ENCODE measurements around the gene FBXL15.
A peak's percentile ranks its signal among the peaks of the same experiment; 100 is the strongest.

FBXL15 gene, protein sequence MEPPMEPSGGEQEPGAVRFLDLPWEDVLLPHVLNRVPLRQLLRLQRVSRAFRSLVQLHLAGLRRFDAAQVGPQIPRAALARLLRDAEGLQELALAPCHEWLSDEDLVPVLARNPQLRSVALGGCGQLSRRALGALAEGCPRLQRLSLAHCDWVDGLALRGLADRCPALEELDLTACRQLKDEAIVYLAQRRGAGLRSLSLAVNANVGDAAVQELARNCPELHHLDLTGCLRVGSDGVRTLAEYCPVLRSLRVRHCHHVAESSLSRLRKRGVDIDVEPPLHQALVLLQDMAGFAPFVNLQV

DNA sequence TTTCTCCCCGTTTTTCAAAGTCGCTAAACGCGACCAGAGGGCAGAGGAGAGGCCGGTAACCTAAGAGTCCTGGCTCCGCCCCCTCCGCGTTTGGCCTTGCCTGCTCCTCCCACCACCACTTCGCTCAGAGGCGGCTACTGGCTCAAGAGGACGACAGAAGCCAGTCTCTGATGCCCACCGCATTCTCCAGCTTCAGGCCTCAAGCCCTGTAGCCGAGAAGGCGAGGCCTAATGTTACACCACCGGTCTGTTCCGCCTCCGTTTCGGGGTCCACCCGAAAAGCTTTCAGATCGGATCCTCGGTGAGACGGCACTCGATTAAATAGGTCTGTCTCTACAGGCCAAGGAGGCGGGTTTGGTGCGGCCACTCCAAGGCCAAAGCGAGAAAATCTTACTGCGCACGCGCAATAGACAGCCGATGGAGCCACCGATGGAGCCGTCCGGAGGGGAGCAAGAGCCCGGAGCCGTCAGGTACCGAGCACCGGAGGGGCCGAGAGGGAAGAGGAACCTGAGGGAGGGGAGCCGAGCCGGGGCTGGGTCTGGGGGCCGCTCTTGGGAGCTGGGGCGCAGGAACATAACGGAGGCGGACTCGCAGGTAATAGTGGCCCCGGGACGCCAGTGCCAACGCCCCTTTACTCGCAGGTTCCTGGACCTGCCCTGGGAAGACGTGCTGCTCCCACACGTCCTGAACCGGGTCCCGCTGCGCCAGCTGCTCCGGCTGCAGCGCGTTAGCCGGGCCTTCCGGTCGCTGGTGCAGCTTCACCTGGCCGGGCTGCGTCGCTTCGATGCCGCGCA is at the start of gene FBXL15:
Gene FBXL15, plus strand, starts transcription at position 123 of the 793 bp plus-strand sequence. Its CDS starts 294 bp downstream, at position 417.
- peak; percentile 94 for DNase-seq

DNA sequence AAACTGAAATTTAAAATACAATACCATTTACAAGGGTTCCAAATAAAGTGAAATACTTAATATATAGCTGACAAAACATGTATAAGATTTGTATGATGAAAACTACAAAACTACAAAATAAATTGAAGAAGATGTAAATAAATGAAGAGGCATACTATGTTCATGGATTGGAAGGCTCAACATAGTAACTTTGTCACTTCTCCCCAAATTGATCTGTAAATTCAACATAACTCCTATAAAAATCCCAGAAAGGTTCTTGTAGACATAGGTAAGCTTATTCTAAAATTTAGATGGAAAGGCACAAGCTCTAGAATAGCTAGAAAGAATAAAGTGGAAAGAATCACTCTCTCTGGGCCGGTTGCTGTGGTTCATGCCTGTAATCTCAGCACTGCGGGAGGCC is 49.3 kb upstream of the FBXL15 start:
- no peak for DNase-seq

DNA sequence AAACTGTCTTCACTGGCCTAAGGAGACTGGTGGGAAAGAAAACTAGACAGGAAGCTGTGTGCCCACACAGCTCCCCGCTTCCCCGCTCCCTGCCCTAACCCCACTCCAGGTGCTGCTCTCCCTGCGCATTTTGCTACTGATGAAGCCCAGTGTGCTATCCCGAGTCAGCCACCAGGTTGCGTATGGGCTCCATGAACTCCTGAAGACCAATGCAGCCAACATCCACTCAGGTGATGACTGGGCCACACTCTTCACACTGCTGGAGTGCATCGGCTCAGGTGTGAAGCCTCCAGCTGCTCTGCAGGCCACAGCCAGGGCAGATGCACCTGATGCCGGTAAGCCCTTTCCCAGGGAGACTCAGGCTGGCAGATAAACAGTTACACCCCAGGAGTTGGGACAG is 45.4 kb upstream of the FBXL15 start:
- DNase-seq: no peak

DNA sequence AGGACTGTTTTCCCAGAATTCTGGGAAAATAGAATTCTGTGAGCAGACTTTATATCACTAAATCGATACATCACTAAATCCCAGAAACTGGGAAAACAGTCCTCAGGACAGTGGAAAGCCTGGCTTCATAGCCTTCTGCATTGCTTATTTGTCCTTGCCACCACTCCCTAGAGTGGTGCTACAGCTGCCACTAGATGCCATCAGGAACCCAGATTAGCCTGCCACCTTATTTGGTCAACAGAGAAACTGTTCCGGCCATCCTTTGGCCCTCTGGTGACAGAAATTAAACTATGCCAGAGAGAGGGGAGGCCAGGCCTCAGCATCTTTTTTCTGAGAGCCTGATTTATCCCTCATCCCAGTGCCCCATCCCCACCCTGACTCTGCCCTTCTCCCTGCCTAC is 44.8 kb upstream of the FBXL15 start:
- no peak for DNase-seq

DNA sequence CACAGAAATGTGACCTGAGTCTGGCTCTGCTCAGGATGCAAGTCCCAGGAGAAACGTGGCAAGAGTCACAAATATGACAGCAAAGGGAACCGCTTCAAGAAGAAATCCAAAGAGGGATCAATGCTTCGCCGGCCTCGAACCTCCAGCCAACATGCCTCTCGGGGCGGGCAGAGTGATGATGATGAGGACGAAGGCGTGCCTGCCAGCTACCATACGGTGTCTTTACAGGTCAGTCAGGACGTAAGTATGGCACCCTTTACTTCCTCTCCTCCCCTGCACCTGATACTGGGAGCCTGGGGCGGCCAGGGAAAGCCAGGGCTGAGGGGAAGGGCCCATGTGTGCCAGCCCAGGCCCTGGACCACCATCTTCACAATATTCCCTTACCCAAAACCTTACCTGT is 43.7 kb upstream of the FBXL15 start:
- no peak for DNase-seq

DNA sequence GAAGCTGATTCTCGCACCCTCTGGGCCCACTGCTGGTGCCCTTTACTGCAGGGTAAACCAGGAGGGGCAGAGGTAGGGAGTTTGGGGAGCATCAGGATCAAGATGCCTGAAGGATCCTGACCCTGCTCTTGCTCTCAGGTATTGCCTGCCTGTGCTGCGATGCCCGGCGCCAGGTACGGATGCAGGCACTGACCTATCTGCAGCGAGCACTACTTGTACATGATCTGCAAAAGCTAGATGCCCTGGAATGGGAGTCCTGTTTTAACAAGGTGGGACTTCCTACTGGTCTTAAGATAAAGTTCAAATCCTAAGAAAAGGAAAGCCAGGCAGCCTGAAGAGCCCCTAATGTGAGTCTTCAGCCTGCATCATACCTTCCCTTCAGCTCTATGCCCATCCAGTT is 41.3 kb upstream of the FBXL15 start:
- no peak for DNase-seq

DNA sequence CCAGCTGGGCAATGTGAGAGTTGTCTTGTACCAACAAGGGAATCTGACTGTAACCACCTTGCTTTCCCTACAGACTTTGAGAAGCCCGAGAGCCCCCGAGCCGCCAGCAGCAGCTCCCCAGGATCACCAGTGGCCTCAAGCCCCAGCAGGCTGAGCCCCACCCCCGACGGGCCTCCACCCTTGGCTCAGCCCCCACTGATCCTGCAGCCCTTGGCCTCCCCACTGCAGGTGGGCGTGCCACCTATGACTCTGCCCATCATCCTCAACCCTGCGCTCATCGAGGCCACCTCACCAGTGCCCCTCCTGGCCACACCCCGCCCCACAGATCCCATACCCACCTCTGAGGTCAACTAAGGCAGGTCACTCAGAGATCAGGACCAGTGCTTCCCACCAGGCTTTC is 38.7 kb upstream of the FBXL15 start:
- DNase-seq: no peak

DNA sequence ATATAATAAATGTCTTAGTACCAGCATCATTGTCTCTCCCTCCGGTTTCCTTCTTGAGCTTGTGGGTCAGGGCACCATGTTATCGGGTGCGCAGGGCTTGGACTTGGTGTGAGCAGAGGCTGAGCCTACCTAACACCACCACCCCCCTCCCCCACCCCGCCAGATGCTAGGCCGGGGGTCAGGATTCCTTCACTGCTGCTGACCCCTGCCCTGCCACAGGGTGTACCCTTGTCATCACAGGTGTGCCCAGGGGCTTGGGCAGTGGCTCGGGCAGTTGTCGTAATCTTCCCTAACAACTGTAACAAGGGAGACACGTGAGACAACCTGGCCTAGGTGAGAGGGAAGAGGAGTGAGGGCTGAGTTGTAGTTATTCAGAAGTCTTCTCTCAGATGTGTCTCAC is 37.8 kb upstream of the FBXL15 start:
- no peak for DNase-seq

DNA sequence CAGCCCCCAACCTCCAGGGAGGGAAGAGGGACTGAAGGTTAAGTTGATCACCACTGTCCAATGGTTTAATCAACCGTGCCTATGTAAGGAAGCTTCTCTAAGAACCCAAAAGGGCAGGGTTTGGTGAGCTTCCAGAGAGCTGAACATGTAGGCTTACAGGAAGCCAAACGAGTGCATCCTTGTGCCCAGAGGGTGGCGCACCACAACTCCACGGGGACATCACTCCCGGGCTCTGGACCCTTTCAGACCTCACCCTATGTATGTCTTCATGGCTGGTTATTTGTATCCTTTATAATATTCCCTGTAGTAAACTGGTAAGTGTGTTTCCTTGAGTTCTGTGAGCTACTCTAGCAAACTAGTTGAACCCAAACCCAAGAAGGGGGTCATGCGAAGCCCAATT is 36.6 kb upstream of the FBXL15 start:
- DNase-seq: no peak

DNA sequence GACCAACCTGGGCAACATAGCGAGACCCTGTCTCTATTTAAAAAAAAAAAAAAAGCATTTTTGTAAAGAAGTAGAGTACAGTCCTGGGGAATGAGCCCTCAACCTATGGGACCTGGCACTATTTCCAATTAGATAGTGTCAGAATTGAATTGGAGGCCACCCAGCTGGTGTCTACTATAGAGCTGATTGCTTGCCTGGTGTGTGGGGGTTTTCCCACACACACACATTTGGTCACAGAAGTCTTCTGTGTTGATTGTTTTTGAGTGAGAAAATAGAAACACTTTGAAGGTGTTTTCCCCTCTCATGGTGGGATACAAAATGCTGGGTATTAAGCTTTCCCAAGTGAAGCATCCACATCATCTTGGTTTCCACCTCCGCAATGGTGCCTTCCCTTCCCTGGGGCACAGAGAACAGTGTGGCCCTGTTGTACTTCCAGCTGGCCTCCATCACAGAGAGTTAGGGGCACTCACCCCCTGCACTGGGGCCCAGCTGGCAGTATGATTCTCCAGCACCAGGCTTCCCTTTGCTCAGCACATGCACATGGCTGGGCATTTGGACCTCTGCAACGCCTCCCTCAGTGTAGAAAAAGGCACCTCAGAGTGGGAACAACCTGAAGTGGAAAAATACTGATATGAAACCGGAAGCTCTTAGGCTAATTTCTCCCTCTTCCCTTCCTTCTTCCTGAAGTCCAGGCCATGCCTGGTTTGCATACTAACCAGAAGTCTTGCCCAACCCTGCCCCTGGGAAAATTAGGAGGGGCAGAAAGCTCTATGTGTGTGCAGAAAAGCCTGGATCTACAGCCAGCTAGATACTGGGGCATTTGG is 35.8 kb upstream of the FBXL15 start:
- no peak for DNase-seq

DNA sequence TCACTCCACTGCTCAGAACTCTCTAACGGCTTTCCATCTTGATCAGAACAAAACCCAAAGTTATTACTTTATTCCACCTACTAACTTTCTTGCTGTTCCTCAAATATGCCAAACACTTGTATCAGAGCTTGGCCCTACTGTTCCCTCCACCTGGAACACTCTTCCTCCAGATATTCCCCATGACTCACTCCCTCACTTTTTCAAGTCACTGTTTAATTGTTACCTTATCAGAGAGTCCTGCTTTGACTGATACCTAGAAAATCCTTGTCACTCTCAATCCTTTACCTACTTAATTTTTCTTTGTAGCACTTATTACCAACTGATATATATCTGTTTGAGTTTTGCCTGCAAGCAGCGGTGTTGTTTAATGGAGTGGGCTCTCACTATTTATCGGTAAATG is 30.7 kb upstream of the FBXL15 start:
- DNase-seq: no peak

DNA sequence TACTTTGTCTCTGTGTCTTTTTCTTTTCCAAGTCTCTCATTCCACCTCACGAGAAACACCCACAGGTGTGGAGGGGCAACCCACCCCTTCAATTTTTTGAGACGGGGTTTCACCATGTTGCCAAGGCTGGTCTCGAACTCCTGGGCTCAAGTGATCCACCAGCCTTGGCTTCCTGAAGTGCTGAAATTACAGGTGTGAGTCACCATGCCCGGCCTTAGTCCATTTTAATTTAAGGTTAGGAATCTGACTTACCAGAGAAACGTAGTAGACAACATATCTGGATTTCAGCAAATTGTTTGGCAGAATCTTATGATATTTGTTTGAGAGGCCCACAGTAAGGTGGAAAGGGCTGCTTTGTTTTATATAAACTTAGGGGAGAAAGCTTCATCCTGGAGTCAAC is 28.3 kb upstream of the FBXL15 start:
- no peak for DNase-seq

DNA sequence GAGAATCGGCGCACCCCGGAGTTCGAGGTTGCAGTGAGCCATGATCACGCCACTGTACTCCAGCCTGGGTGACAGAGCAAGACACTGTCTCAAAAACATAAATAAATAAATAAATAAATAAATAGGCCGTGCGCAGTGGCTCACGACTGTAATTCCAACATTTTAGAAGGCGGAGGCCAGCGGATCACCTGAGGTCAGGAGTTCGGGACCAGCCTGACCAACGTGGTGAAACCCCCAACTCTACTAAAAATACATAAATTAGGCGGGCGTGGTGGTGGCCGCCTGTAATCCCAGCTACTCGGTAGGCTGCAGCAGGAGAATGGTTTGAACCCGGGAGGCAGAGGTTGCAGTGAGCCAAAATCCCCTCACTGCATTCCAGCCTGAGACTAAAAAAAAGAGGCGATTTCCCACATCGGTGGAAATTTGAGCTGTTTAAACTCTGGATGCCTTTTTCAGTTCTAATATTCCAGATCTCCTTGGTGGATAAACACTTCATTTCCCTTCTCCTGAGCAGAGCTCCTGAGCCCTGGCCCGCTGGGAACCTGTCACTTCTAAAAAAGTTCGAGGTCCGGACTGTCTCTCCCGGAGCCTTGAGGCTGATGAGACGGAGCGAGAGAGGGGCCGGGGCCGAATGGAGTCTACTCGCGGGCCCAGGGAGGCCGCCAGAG is 27.1 kb upstream of the FBXL15 start:
- DNase-seq: no peak

DNA sequence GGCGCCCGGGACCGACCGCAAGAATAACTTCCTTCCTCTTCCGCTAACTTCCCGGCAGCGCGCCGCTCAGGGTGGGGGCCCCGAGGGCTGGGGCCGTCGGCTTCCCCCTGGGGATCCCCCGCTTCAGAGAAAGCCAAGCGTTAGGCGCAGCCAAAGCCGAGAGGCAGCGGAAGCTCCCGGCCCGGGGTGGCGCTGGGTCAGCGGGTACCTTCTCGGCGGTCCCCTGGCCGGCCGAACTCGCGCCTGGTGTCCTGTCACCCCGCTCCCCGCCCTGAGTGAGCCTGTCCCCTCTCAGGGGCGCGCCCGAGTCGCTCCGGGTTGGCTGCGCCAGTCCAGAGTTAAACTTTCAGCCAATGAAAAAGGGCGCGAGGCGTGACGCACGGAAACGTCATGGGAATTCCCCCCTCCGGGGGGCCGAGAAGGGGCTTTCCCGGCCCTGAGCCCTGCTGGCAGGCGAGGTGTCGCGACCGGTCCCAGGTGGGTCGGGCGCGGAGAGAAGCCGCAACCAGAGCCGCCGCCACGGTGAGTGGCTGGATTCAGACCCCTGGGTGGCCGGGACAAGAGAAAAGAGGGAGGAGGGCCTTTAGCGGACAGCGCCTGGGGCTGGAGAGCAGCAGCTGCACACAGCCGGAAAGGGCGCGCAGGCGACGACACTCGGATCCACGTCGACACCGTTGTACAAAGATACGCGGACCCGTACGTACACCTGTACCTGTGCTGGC is 26.4 kb upstream of the FBXL15 start:
- peak; percentile 98 for DNase-seq

DNA sequence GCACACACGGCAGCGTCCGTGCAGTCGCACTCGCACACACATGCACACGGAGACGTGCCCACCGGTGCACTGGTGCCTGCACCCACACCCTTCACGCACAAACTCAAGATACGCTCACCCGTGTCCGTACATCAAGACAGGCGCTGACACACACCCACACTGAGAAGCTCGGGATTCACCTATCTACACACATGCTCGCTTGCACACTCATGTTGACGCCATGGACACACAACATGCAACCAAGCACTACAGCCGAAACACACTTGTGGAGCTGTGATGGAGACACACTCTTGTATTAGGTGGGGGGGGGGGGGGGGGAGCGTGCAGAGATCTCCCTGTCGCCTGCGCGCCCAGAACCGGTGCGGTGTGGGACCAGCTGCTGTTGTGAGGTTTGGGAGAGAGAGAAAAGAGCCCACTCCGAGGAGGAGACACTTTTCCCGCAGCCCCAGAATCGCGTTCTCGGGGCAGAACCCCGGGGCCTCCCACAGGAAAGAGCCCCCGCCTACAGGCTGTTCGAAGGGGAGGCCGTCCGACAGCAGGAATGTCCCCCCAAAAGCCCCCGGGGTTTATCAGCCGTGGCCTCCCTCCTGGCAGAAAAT is 25.7 kb upstream of the FBXL15 start:
- DNase-seq: peak; percentile 65

DNA sequence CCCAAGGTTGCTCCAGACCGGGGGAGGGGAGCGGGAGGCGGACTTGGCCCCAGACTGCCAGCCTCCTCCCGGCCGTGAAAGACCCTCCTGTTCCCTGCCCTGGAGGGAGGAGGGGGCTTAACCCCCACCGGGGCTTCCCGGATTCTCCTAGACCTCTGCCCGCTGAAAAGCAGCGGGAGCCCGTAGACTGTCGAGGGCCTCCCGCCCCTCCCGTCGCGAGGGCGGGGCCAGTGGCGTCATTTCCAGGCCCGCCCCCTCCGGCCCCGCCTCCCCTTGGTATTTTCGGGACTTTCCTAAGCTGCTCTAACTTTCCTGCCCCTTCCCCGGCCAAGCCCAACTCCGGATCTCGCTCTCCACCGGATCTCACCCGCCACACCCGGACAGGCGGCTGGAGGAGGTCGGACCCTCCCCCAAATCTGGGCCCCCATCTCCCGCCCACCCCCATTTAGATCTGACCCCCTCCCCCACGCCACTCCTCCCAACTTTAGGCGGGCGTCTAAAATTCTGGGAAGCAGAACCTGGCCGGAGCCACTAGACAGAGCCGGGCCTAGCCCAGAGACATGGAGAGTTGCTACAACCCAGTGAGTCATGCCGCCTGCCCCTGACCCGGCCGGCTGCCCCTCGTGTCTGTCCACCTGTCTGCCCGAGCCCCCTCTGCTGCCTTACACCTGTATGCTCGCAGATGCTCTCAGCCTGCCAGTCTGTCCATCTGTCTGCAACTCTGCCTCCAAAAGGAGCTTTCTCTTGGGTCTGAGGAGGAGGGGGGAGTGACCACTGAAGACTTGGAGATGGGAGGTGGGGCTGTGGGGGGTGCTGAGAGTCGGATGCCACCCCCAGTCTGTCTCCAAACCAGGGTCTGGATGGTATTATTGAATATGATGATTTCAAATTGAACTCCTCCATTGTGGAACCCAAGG is 25.0 kb upstream of the FBXL15 start, which contains the start of gene NFKB2:
Gene NFKB2, plus strand, starts transcription at position 306 of the 917 bp plus-strand sequence. Its CDS starts 255 bp downstream, at position 561.
- DNase-seq: peak; percentile 92

DNA sequence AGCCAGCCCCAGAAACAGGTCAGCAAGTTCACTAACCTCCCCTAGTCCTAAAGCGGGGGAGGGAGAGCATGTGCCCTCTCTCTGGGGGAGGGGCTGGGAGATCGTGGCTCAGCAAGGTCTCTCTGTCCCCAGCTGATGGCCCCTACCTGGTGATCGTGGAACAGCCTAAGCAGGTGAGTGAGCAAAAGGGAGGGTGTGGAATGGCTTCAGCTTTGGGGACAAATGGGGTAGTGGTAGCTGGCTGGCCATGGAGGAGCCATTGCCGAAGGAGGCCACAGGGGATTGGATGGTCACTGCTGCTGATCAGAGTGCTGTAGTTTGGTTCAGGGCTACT is 24.4 kb upstream of the FBXL15 start:
- no peak for DNase-seq

DNA sequence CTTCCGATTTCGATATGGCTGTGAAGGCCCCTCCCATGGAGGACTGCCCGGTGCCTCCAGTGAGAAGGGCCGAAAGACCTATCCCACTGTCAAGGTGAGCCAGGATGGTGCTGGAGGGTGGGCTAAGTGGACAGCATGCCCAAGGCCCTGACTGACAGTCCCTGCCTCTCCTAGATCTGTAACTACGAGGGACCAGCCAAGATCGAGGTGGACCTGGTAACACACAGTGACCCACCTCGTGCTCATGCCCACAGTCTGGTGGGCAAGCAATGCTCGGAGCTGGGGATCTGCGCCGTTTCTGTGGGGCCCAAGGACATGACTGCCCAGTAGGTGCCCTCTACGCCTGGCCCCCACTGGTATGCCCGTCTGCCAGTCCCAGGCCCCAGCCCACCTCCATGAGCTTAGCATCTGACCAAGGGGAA is 23.9 kb upstream of the FBXL15 start:
- no peak for DNase-seq

DNA sequence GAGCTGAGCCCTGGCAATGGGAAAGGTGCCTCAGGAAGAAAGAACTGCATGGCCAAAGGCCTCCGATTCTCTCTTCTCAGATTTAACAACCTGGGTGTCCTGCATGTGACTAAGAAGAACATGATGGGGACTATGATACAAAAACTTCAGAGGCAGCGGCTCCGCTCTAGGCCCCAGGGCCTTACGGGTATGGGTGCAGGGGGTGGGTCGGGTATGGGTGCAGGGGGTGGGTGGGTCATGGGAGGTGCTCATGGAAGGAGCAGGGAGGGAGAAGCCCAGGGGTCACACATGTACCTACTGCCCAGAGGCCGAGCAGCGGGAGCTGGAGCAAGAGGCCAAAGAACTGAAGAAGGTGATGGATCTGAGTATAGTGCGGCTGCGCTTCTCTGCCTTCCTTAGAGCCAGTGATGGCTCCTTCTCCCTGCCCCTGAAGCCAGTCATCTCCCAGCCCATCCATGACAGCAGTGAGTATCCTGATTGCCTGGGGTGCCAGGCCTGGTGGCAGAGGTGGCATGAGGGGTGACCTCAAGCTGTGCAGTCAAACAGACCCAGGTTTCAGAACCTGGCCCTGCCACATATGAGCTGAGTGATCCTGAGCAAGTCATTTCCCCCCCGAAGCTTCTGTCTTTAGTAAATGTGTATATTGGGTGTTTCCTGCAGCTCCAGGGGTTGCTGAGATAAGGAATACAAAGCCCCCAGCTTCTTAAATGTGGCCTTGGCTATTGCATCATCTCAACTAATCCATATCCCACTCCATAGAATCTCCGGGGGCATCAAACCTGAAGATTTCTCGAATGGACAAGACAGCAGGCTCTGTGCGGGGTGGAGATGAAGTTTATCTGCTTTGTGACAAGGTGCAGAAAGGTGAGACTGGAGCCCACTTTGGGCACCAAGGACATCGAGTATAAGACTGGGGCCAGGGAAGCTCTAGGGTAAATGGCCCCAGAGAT is 23.1 kb upstream of the FBXL15 start:
- DNase-seq: no peak

Measured in activated naive CD4-positive, alpha-beta T cell treated with Interleukin-2 at 50 U/mL for 16 hours (primary cell).